NCI-H146 treated with DMSO at 0.1 percent for 48 hours (cell line): ENCODE results near the gene CPHXL2.

Source experiments
- DNase-seq: peaks from one replicate; lab custom pipeline; 2025; ENCODE audit not compliant: unreplicated experiment; lab: John Stamatoyannopoulos, UW

Gene CPHXL2

GRCh38 chr16:75644240-75645012 is 32.4 kb downstream of the CPHXL2 start:
- no peak for DNase-seq

- DNase-seq: no peak
These were observed 36.2 kb downstream of the CPHXL2 start for GRCh38 chr16:75640598-75640997.

GRCh38 chr16:75635036-75635435 is 41.8 kb downstream of the CPHXL2 start:
- DNase-seq: no peak

- DNase-seq: peak; percentile 90
These were observed 44.0 kb downstream of the CPHXL2 start for GRCh38 chr16:75632857-75633256.

DNA sequence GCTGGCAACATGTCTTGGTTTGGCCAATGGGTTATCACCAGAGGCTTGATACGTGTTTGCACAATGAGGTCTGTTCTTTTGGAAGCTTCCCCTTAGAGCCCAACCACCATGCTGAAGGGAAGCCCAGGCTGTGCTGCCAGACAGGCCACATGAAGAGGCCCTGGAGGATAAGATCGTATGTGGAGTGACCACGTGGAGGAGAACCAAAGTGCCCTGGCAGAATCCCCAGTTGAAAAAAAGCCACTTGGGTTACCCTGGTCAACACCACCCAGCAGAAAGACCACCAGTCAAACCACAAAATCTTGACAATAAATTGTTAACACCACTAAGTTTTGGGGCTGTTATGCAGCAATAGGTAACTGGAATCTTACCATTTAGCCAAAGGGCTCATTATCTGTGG is 46.8 kb downstream of the CPHXL2 start:
- DNase-seq: no peak

GRCh38 chr16:75629132-75629531 is 47.7 kb downstream of the CPHXL2 start:
- no peak for DNase-seq

DNA sequence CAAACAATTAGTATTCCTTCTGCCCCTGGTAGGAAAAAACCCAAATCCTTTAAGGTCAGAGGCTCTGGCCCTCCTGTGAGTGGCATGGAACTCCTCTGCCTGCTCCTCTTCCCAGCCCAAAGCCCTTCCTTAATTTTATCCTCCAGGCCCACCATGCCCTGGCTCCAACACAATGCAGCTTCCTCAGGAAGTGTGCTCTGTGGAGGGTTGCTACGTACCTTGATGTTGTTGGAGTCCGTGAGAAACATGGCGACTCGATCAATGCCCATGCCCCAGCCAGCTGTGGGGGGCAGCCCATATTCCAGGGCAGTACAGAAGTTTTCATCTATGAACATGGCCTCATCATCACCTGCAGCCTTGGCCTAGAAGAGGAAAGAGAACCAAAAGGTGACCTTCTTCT is 48.5 kb downstream of the CPHXL2 start:
- no peak for DNase-seq

DNA sequence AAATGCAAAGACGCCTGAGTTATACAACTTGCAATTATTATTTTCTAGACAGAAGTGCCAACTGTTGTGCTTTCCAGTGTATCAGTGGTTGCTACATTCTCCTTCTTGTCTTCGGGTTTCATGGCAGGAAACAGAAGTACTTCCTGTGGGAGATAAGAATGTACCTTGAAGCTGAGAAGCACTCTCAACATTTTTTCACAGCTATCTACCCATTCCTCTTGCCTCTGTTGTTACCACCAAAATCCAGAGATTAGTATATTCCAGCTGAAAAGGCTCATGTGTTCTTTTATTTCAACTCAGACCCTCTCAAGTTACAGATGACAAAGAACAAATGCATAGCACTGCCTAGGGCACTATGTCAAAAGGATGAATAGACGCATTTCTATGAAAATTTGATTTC is 49.0 kb downstream of the CPHXL2 start:
- DNase-seq: no peak

- no peak for DNase-seq
These were observed 50.0 kb downstream of the CPHXL2 start for GRCh38 chr16:75626806-75627205.

- DNase-seq: no peak
These were observed 51.9 kb downstream of the CPHXL2 start for GRCh38 chr16:75624921-75625334.

DNA sequence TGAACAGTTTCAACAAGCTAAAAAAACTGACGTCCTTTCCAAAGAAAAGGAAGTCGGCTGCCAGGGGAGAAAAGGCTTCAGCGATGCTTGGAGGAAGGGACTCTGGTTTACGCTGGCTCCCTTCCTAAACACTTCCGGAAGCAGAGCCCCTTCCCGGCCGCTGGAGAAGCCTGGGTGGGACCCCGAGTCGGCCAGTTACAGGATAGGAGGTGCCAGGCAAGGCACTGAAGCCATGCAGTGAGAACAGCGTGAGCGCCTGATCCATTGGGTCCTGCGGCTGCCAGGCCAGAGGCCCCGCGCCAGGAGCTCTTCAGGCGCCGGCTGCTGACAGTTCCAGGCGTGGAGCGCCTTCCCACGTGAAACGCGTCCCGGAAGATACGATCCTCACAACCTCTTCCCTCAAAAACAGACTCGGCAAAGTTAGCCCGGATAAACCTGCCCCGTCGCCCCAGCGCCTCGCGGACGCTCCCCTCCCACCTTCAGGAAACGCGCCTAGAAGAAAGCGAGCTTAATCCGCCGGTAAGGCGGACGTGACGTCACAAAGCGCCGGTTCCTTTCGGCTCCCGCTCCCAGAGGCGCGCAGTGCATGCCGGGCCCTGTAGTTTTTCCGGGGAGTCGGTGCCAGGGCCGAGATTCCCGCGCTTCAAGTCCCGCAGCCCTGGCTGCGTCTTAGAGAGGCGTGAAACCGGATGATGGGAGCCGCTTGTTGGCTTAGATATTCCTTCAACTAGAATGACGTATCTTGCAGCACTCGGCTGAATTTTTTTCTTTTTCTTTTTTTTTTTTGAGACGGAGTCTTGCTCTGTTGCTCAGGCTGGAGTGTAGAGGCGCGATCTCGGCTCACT is 53.8 kb downstream of the CPHXL2 start, which contains the start of gene ADAT1:
Gene ADAT1, minus strand, starts transcription at position 521 of the 845 bp plus-strand sequence. CDS start 2,482 bp downstream, outside the sequence.
- peak; percentile 78 for DNase-seq

GRCh38 chr16:75621170-75621477 is 55.7 kb downstream of the CPHXL2 start:
- DNase-seq: no peak

GRCh38 chr16:75620326-75621169 is 56.3 kb downstream of the CPHXL2 start:
- DNase-seq: no peak

DNA sequence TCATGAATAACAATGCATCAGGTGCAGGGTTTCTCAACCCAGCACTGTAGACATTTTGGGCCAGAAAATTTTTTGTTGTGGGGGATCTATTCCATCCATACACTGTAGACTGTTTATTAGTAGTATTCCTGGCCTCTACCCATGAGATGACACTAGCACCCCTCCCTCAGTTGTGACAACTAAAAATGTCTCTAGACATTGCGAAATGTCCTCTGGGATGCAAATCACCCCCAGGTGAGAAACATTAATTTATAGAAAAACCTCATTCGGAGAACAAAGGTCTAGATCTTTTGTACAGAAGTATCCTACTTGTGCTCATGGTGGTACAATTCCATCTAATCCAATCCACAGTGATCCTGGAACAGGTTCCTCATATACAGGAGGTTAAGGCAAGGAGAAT is 58.0 kb downstream of the CPHXL2 start:
- DNase-seq: no peak

- DNase-seq: no peak
These were observed 59.7 kb downstream of the CPHXL2 start for GRCh38 chr16:75617121-75617520.

GRCh38 chr16:75616521-75617010 is 60.2 kb downstream of the CPHXL2 start:
- DNase-seq: no peak

- DNase-seq: no peak
These were observed 61.2 kb downstream of the CPHXL2 start for GRCh38 chr16:75615619-75616018.

- no peak for DNase-seq
These were observed 62.5 kb downstream of the CPHXL2 start for GRCh38 chr16:75614066-75614897.
